Right renal cortex interstitium (tissue), 3 donors: ENCODE measurements around the gene GLIS1. TPM values are rescaled to one million over a fixed set of nuclear protein-coding genes. Genes with fewer than 3 reads are reported as not detected.
A peak's percentile ranks its signal among the peaks of the same experiment; 100 is the strongest.
"Not testable (repeated sequence)": the region's sequence is repeated elsewhere in the genome, so short reads cannot be mapped to it uniquely, and the experiment has no call there.

ENCODE experiments used
- DNase-seq, 3 donors: peaks; one replicate each; pipeline ENCODE4 v3.0.0-alpha.2; 2013; ENCODE audit warnings: low read depth in 3 of 3, low spot score in 2 of 3
- polyA plus RNA-seq, 3 donors: library from polyadenylated mRNA; unstranded; fragments of 120-200 nt; gene quantifications; one replicate each; pipeline ENCODE4 v1.2.1, GENCODE V29; 2013; ENCODE audit not compliant: insufficient read length in 3 of 3

GLIS1 gene
- 1 to 10 TPM; 1.5 to 1.9 (median 1.7) TPM for polyA plus RNA-seq

GRCh38 chr1:53739109-53739681 lies at the start of gene GLIS1:
Gene GLIS1 (minus strand): TSS chr1:53739164. CDS start chr1:53738064, 1,100 bp downstream.
- DNase-seq: peak in 2 of 3 donors; percentile 66 to 76

- no peak for DNase-seq
These were observed 48.7 kb upstream of the GLIS1 start for GRCh38 chr1:53787655-53788054.

GRCh38 chr1:53783056-53783455 lies 44.1 kb upstream of the GLIS1 start:
- no peak for DNase-seq

- DNase-seq: no peak
These were observed 42.7 kb upstream of the GLIS1 start for GRCh38 chr1:53781654-53782053.

- DNase-seq: no peak
These were observed 38.3 kb upstream of the GLIS1 start for GRCh38 chr1:53777272-53777671.

- DNase-seq: no peak
These were observed 32.7 kb upstream of the GLIS1 start for GRCh38 chr1:53771648-53772047.

- no peak for DNase-seq
These were observed 30.8 kb upstream of the GLIS1 start for GRCh38 chr1:53769780-53770179.

GRCh38 chr1:53769184-53769583 lies 30.2 kb upstream of the GLIS1 start:
- no peak for DNase-seq

GRCh38 chr1:53766831-53767405 lies 28.0 kb upstream of the GLIS1 start:
- DNase-seq: no peak

- no peak for DNase-seq
These were observed 27.3 kb upstream of the GLIS1 start for GRCh38 chr1:53766194-53766742.

- no peak for DNase-seq
These were observed 26.7 kb upstream of the GLIS1 start for GRCh38 chr1:53765657-53766056.

- DNase-seq: no peak
These were observed 24.9 kb upstream of the GLIS1 start for GRCh38 chr1:53763911-53764310.

- no peak for DNase-seq
These were observed 24.5 kb upstream of the GLIS1 start for GRCh38 chr1:53763461-53763860.

- DNase-seq: not testable (repeated sequence)
These were observed 21.5 kb upstream of the GLIS1 start for GRCh38 chr1:53760497-53760896.

GRCh38 chr1:53755874-53756273 lies 16.9 kb upstream of the GLIS1 start:
- no peak for DNase-seq

GRCh38 chr1:53754484-53755312 lies 15.7 kb upstream of the GLIS1 start:
- DNase-seq: no peak

GRCh38 chr1:53752281-53752680 lies 13.3 kb upstream of the GLIS1 start:
- DNase-seq: no peak

GRCh38 chr1:53747841-53748240 lies 8.9 kb upstream of the GLIS1 start:
- DNase-seq: no peak

GRCh38 chr1:53740621-53741105 lies 1.7 kb upstream of the GLIS1 start:
- DNase-seq: no peak

GRCh38 chr1:53738205-53739108 lies 507 bp downstream of the GLIS1 start:
- DNase-seq: no peak
